LNCAP (cell line): ENCODE measurements around the gene S100A13.

Experiments used
- CTCF ChIP-seq: fragments of 450-650 bp; IDR thresholded peaks from 2 replicates; pipeline ENCODE4 v1.5.1; 2017; ENCODE audit warnings: mild to moderate bottlenecking

S100A13 gene

DNA sequence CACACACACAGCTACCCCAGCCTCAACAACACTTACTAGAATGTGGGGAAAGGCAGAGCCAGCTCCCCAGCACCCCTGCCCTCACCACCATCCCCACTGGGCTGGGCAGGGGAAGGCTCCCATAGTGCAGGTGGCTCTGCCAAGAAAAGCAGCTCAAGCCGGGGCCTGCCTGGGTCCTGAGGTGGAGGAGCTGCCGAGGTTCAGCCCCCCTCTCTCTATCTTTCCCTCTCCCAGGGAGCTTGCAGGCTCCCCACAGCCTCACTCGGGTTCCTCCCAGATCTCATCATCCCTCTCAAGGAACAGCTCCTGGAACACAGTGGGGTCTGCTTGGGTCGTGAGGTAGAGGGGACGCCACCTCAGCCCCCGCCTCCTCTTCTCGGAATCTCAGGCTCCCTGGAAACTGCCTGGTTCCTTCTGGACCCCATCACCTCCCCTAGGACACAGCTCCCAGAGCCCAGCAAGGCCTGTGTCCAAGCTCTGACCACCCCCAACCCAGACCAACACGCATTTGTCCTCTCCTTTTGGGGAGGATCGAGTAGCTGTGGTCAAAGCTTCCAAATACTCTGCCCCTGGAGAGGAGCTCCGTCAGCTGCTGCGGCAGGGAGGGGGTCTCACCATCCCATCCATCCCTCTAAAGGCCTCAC, 15.1 kb downstream of the S100A13 start:
- TF ChIP-seq CTCF, result no peak

DNA sequence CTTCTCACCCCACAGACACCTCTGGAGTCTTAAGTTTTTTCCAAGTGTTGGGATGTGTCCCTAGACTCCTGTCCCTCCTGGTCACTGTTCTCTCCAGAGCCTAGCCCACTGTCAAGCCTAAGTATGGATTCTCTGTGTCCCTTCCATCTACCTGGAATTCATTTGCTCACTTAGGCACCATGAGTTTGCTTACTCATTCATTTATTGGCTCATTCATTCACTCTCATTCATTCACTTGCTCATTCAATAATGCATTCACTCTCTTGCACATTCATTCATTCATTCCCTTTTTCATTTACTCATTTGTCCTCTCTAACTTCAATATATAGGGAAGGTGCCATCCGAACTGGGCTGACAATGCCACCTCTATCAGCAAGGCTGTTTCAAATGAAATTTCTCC, 15.9 kb downstream of the S100A13 start:
- TF ChIP-seq CTCF, result no peak

- TF ChIP-seq CTCF, result no peak
Measured at GRCh38 chr1:153610811-153611301, 16.4 kb downstream of the S100A13 start.

DNA sequence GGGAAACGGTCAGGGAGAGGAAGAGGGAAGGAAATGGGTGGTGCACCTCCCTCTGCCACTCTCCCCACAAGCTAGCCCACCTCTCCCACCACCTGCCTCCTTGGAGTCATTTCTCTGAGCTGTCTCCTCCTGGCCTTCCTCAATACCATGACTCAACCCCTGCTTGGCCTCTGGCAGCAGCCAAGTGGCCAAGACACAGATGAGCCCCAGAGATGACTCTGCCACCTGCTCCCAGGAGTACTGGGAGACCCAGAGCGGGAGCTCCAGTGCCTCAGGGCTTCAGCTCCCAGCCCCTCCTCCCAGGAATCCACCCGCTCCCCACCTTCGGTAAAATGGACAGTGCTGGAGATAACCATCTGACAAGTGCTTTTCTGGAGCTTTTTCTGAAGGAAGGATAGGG, 17.0 kb downstream of the S100A13 start:
- no peak for TF ChIP-seq CTCF

DNA sequence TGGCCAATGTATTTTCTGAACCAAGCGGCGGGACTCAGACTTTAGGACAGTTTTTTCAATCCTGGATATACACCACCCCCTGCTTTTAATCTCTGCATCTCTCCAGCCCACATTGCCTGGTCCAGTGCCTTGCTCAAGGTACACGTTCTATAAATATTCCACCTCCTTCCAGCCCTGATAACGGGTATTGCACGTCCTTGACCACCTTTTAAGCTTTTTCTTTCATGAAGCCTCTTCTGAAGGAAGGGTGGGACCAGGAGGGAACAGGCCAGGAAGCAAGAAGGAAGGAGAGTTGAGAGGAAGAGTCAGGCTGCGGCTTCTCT, 17.8 kb downstream of the S100A13 start:
- no peak for TF ChIP-seq CTCF

- TF ChIP-seq CTCF, result no peak
Measured at GRCh38 chr1:153608742-153609584, 18.3 kb downstream of the S100A13 start.

DNA sequence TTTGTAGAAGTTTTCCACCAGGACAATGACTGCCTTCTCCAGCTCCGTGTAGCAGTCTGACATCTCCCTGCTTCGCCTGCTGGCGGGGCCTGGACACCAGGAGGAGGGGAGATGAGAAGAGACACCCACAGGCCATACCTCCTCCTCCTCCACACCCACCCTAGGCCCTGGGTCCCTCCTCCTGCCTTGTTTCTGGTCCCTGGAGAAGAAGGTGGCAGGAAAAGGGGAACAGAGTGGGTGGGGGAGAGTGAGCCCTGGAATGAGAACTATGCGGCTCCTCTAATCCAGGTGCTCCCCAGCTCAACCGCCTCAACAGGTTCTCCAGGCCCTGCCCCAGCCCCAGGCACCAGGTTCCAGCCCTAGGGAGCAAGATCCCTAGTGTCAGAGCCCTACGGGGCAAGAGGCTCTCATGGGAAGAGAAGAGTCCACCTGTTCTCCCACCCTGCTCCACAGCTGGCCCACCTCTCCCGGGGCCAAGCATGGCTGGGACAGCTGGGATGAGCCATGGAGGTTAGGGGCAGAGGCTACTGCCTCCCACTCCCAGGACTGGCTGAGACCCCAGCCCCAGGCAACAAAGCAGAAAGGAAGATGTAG, 19.1 kb downstream of the S100A13 start:
- no peak for TF ChIP-seq CTCF
